IMR-90 (cell line): ENCODE results near the gene DCLK1.

Experiments
- FOS ChIP-seq: fragments of 150-350 bp; IDR thresholded peaks from 2 replicates; pipeline ENCODE4 v1.6.1; 2016; ENCODE audit warnings: low read depth, low read length
- MAFK ChIP-seq: IDR thresholded peaks from 2 replicates; pipeline ENCODE4 v1.6.1; 2012; ENCODE audit warnings: low read depth, low read length, improper control_type of control experiment
- NFE2L2 ChIP-seq: fragments of 150-350 bp; IDR thresholded peaks from 2 replicates; pipeline ENCODE4 v1.6.1; 2016; ENCODE audit warnings: low read depth, mild to moderate bottlenecking, low read length
- POLR2A ChIP-seq: IDR thresholded peaks from 2 replicates; pipeline ENCODE4 v1.6.1; 2012; ENCODE audit warnings: mild to moderate bottlenecking, low read depth, low read length
- RAD21 ChIP-seq: IDR thresholded peaks from 2 replicates; pipeline ENCODE4 v1.6.1; 2012; ENCODE audit warnings: low read length, improper control_type of control experiment
- RFX5 ChIP-seq: IDR thresholded peaks from 2 replicates; pipeline ENCODE4 v1.8.0; 2012; ENCODE audit warnings: low read depth, mild to moderate bottlenecking, low read length, moderate library complexity
- TF ChIP-seq, protein P1 (sequence below): conservative IDR thresholded peaks from 2 replicates; pipeline ENCODE4 v1.5.1; 2012; ENCODE audit warnings: mild to moderate bottlenecking, low read depth, low read length, improper control_type of control experiment
- TF ChIP-seq, protein P2 (sequence below): fragments of 150-350 bp; IDR thresholded peaks from 2 replicates; pipeline ENCODE4 v1.6.1; 2017; ENCODE audit warnings: mild to moderate bottlenecking, antibody characterized with exemption, low read length, low read depth

DNA sequence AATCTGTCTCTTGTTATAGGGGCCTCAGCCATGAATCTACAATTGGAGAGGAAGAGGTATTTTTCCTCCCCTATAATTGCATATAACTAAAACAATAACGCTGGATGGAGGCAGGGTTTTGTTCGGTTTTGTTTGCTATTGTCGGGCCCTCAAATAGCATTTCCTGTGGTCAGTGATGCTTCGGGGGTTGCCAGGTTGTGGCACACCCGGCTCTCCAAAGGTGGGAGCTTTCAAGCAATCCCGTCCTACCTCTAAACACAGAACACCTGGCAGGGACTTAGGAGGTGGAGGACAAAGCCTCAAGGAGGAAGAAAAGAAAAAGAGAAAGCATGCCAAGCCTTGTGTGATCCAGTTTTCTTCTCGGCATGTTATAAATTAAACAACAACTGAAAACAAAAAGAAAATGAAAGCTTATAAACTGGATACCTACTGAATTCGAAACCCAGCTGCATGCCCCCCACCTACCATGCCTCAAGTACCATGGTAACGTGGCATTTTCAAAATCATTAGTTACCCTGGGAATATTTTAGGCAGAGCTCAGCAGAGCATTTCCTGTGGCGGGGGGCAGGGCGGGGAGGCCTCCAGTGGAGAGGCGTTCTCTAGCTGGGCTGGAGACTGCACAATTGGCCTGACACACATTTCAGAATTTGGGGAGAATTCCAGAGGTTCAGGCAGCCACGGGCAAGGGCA lies 213.8 kb downstream of the DCLK1 start:
- TF ChIP-seq, protein P1, sequence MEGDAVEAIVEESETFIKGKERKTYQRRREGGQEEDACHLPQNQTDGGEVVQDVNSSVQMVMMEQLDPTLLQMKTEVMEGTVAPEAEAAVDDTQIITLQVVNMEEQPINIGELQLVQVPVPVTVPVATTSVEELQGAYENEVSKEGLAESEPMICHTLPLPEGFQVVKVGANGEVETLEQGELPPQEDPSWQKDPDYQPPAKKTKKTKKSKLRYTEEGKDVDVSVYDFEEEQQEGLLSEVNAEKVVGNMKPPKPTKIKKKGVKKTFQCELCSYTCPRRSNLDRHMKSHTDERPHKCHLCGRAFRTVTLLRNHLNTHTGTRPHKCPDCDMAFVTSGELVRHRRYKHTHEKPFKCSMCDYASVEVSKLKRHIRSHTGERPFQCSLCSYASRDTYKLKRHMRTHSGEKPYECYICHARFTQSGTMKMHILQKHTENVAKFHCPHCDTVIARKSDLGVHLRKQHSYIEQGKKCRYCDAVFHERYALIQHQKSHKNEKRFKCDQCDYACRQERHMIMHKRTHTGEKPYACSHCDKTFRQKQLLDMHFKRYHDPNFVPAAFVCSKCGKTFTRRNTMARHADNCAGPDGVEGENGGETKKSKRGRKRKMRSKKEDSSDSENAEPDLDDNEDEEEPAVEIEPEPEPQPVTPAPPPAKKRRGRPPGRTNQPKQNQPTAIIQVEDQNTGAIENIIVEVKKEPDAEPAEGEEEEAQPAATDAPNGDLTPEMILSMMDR: no peak
- TF ChIP-seq FOS (no peak), POLR2A (no peak), NFE2L2 (no peak), MAFK (no peak), RFX5 (no peak), RAD21 (no peak)
- TF ChIP-seq, protein P2, sequence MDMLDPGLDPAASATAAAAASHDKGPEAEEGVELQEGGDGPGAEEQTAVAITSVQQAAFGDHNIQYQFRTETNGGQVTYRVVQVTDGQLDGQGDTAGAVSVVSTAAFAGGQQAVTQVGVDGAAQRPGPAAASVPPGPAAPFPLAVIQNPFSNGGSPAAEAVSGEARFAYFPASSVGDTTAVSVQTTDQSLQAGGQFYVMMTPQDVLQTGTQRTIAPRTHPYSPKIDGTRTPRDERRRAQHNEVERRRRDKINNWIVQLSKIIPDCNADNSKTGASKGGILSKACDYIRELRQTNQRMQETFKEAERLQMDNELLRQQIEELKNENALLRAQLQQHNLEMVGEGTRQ: no peak
